GM18951 (cell line): ENCODE measurements around the gene MLIP.

Source experiments
- POLR2A ChIP-seq: IDR thresholded peaks from 4 replicates; pipeline ENCODE4 v1.6.1; 2011; ENCODE audit warnings: mild to moderate bottlenecking; ENCODE audit not compliant: insufficient read length, insufficient read depth; ENCODE audit errors: extremely low read depth
- in situ Hi-C: fragments of 300-500 bp; cut with MboI; formaldehyde crosslinking; loops from one replicate; pipeline ENCODE4 v1.12.0; 2022; ENCODE audit warnings: low sequenced_read_pairs, mixed read lengths, inconsistent platforms; ENCODE audit not compliant: unreplicated experiment

The MLIP gene

DNA sequence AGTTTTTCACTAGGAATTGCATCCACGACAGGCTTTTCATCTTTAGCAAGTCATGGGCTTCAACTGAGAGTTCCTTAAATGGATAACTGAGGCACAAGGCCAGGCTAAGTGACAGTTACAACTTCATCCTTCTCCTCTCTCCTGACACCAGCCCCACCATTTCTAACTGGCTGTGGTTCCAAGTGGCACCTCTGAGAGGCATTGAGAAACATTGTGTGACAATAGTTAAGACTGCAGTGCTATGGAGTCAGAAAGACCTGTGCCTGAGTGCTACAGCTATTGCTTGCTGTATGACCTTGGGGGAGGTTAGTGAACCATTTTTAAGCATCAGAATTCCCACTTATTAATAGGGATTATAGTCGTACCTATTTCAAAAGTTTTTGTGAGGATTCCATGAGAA, 26.2 kb upstream of the MLIP start:
- in situ Hi-C loops, result no loop called here
- no peak for TF ChIP-seq POLR2A

GRCh38 chr6:54085541-54085940, 25.7 kb upstream of the MLIP start:
- in situ Hi-C loops, result no loop called here
- no peak for TF ChIP-seq POLR2A

GRCh38 chr6:54086439-54086838, 24.8 kb upstream of the MLIP start:
- TF ChIP-seq POLR2A, result no peak
- in situ Hi-C loops, result no loop called here

DNA sequence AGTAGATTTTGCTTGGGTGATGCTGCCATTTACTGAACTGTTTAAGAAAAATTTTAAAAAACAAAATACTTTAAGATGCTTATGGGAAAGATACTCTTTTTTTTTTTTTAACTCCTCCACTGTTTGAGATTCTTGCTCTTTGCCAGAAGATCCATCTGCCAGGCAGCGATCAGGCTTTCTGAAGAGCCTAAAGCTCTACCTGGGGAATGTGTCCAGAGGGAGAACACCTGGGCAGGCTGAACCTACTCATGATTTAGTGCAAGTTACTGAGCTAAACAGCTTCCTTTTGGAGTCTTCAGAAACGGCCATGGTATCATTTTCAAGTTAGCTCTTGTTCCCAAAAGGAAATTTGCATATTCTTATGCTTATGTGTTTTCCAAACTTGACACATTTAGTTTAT, 23.5 kb upstream of the MLIP start:
- TF ChIP-seq POLR2A, result no peak
- in situ Hi-C loops, result no loop called here

DNA sequence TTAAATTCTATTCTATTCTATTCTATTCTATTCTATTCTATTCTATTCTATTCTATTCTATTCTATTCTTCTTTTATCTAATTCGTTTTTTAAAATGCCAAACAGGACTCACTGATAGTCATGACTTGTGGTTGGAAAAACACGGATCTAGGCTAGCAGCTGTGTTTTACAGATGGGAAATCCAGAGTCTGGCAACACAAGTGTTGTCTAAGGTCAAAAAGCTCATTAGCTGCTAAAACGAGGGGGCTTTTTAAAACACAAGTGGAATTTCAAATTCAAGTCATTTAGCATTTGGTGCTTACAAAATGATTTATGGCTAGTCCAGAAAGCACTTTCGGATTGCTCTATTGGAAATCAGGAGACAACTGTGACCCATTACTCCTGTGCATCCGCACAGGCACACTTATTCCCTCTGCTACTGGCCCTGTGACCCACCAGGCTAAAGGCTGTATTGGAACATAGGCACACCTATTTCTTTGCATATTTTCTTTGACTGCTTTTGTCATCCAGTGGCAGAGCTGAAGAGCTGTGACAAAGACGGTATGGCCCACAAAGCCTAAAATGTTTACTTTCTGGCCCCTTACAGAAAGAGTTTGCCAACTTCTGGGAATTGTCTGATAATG, 17.8 kb upstream of the MLIP start:
- in situ Hi-C loops, result no loop called here
- TF ChIP-seq POLR2A, result no peak

- in situ Hi-C loops, result no loop called here
- TF ChIP-seq POLR2A, result no peak
Measured at GRCh38 chr6:54094293-54094692, 16.9 kb upstream of the MLIP start.

DNA sequence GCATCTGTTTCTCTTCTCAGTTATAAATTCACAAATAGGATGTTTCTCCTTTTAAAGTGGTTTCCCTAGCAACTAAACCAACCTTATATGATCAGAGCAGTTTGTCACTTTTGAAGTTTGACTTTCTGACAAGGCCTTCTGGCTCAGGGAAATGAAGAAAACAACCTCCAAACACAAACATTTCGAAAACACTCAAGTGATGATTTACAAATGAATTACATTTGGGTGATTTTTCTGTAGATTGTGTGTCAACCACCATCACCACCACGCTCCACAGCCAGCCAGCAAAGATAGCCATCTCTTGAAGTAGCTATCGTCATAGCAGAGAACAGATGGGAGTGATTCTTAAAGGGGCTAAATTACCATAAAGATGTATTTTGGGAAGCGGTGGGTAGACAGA, 16.5 kb upstream of the MLIP start:
- no peak for TF ChIP-seq POLR2A
- in situ Hi-C loops, result no loop called here

- no peak for TF ChIP-seq POLR2A
- in situ Hi-C loops, result no loop called here
Measured at GRCh38 chr6:54095723-54096122, 15.5 kb upstream of the MLIP start.

GRCh38 chr6:54096811-54097210, 14.4 kb upstream of the MLIP start:
- in situ Hi-C loops, result no loop called here
- no peak for TF ChIP-seq POLR2A

DNA sequence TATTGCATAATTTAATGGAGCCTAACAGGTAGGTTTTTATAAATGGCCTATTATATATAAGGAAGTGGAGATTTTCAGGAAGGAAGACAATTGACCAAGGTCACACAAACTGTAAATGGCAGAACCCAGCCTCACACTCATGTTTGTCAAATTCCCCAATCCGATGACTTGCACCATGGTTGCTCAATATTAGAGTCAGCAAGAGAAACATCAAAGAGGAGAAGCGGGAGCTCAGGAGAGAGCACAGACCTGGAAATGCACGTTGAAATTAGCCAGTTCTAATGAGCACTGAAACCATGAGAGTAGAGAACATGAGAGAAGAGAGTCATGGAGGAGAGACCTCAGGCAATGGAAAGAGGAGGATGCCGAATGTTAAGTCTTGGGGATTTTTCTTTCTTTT, 13.5 kb upstream of the MLIP start:
- in situ Hi-C loops, result no loop called here
- TF ChIP-seq POLR2A, result no peak

GRCh38 chr6:54098450-54099044, 12.7 kb upstream of the MLIP start:
- TF ChIP-seq POLR2A, result no peak
- in situ Hi-C loops, result no loop called here

DNA sequence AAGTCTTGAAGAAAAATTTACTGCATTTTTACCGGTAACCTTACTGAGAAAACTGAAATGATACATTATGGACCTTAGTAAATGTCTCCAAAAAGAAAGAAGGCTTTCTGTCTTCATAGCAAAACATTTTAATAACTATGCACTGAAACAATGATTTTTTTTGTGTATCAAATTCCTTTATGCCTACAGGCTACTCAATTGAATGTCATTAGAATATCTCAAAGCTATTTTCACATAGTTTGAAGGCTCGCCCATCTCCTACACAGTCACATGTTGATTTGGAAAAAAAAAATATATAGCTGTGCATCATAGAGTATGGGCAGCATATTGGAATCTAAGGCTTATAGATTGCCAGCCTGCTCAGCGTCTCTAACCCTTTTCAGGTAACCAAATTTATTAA, 12.0 kb upstream of the MLIP start:
- no peak for TF ChIP-seq POLR2A
- in situ Hi-C loops, result no loop called here

- in situ Hi-C loops, result no loop called here
- no peak for TF ChIP-seq POLR2A
Measured at GRCh38 chr6:54100411-54101006, 10.7 kb upstream of the MLIP start.

- no peak for TF ChIP-seq POLR2A
- in situ Hi-C loops, result no loop called here
Measured at GRCh38 chr6:54102238-54102637, 9.0 kb upstream of the MLIP start.
